Astrocyte of the hippocampus (primary cell): ENCODE results near the gene EVA1C.
"Not testable (repeated sequence)": the region's sequence is repeated elsewhere in the genome, so short reads cannot be mapped to it uniquely, and the experiment has no call there.

ENCODE experiments used
- DNase-seq: peaks from one replicate; pipeline ENCODE4 v3.0.0; 2011; ENCODE audit warnings: low read depth, low spot score

EVA1C gene

DNA sequence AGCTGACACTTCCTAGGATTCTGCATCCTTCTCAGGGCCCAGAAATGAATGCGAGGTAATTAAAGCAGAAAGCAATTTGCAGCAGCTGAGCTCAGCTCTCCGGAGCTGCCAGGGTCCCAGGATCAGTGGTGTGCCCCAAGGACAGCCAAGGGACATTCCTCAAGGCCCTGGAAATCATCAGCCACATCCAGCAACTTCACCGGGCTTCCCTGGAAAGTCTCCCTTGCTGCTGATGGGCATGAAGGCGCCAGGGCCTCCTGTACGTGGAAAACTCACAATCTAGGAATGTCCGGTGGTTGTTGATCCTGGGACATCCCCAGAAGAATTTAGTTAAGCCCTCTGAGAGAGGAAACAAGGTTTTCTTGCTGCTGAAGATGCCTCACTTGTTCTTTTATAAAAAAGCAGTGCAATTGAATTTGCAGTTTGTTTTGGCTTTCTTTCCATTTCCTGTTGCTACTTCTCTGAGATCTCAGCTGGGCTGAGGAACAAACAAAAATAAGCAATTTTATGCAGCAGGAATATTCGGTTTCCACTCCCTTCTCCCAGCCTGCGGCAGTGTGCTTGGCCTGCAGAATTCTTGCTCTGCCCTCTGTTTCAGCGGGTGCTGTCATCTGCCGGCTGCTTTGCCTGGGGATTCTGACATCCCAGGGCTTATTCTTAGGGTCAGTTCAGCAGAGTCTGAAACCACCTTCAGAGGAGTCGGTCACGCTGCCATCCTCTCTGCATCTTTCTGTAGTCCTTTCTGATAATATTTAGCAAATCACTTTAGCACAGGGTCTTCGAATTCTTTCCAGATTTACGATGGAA lies 86.9 kb downstream of the EVA1C start:
- DNase-seq = peak; percentile 85

DNA sequence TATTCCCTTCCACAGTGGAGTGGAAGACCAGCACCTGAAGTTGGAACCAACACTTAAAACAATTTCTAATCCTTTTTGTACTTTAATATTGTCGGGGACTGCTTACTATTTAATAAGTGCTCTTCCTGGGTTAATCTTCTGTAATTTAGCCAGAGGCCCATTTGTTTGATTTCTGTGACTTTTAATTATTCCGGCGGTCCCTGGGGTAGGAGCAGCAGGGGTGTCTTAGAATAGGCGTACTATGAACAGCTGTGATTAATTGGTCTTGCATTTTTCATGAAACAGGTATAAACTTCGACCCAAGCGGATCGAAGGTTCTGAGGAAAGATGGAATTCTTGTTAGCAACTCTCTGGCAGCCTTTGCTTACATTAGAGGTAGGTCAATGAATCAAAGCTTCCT lies 91.1 kb downstream of the EVA1C start:
- not testable (repeated sequence) for DNase-seq

DNA sequence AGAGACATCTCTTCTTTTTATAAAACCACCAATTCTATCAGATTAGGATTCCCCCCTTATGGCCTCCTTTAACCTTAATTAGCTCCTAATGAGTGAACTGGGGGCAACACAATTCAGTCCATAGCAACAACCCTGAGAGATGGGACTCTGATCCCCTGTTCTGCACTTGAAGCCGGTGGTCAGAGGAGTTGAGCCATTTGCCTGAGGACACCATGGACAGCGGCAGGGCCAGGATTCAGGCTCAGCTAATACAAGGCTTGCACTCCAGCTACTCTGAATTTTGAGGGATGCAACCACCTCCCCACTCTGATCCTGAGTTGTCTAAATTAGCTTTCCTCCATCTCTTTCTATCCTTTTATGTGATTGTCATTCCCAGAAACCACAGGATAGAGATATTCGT lies 93.3 kb downstream of the EVA1C start:
- not testable (repeated sequence) for DNase-seq

DNA sequence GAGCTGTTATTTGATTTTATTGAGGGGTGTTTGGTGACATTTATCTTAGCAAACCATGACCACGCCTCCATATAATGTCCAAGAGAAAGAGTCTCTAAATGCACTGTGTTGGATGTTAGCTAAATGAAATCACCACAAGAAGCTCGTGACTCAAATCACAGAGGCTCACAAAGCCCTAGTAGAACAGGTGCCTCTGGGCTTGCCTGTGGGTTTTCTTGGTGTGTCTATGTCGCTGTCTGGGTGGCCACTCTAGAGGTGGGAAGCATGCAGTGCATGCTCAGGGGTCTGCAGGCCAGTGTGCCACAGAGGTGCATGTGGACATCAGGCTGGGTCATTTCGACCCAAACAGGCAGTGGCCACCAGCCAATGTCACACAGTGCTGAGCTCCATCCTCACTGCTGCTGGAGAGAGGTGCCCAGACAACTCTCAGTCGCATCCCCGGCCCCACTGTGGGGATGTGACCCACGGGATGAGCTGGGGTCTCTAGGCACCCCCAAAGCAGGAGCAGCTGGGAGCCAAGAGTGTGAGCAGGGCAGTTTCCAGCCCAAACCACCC lies 94.0 kb downstream of the EVA1C start:
- not testable (repeated sequence) for DNase-seq

DNA sequence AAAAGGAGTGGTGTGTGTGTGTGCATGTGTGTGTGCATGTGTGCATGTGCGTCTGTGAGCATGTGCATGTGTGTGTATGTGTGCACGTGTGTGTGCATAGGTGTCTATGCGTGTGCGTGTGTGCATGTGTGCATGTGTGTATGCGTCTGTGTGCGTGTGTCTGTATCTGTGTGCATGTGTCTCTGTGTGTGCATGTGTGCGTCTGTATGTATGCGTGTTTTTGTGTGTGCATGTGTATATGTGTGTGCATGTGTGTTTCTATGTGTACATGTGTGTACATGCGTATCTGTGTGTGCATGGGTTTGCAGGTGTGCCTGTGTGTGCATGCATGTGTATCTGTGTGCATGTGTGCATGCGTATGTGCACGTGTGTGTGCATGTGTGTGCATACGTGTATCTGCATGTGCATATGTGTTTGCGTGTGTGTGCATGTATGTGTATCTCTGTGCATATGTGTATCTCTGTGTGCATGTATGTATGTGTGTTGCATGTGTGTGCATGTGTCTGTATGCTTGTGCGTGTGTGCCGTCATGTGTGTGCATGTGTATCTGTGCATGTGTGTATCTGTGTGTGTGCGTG lies 94.9 kb downstream of the EVA1C start:
- DNase-seq = no peak

DNA sequence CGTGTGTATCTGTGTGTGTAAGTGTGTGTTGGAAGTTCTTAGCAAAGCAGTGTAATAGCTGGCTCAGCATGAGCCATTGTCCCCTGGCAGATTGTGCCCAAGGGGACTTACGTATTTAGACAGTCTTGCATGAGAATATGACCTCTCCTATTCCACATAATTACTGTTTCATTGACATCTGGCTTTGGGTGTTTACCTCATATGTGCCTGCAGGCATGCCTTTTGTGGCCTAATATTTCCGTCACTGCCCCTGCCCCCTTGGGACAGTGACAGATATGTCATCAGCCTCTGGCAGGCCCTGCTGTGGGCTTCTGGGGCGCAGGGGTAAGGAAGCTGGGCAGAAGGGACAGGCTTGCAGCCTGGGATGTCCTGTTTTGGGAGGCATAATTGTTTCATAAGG lies 95.5 kb downstream of the EVA1C start:
- DNase-seq = not testable (repeated sequence)

DNA sequence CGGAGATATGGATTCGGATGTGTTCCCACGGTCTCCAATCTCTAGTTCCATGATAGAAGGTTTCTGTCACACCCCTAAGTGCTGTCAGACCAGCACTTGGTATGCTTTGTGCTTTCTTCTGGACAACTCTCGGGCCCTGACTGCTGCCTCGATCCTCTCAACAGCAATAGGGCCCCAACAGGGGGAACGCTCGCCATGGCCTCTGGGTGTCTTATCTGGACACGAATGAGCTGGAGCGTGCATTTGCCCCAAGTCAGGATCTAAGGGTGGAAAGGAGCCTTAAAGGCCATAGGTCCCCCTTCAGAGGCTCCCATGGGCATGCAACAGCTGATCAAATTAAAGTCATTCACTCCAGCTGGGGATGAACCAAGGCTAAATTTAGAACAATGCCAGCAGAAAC lies 96.1 kb downstream of the EVA1C start:
- DNase-seq = no peak

DNA sequence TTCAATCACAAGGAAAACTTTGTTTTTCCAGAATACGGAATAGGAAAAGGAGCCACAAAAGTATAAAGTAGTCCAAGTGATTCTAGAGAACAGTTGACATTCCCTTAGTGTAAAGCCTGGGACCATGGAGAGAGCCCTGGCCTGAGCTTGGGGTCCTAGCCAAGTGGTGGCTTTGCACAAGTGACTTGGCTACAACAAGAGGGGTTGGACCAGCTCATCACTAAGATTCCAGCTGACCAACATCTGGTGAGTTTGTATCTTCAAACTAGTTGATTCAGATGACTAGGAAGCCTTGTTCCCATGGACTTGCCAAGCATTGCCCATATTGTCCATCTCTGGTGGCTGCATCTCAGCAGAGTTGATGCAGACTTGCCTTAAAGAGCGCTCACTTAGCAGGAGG lies 96.5 kb downstream of the EVA1C start:
- not testable (repeated sequence) for DNase-seq

DNA sequence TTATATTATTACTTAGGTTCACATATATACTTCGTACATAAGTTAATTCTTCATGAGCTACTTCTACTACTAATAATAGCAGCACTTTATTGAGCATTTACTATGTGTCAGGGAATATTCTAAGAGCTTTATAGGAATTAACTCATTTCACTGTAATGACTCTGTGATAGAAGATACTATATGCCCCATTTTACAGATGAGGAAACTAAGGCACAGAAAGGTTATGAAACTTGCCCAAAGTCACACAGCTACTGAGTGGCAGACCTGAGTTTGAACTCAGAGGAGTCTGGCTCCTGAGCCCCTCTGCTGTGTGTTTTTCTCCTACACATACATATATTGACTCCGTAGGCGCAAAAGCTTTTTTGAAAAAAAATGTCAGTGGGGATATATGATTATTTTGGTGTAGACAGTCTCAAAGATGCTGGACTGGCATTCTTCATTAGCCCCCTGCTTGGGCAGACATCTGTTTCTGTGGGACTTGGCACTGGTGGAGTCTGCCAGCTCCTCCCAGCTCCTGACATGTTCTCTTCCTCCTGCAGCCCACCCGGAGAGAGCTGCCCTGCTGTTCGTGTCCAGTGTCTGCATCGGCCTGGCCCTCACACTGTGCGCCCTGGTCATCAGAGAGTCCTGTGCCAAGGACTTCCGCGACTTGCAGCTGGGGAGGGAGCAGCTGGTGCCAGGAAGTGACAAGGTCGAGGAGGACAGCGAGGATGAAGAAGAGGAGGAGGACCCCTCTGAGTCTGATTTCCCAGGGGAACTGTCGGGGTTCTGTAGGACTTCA lies 102.0 kb downstream of the EVA1C start:
- no peak for DNase-seq

DNA sequence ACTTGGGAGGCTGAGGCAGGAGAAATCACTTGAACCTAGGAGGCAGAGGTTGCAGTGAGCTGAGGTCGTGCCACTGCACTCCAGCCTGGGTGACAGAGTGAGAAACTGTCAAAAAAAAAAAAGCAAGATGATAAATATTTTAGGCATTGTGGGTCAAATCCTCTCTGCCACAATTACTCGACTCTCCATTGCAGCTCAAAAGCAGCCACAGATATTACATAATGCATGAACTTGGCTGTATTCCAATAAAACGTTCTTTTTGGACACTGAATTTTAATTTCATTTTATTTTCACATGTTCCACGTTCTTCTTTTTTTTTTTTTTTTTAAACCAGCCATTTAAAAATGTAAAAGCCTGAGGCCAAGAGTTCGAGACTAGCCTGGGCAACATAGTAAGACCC lies 103.4 kb downstream of the EVA1C start:
- DNase-seq = peak; percentile 23

DNA sequence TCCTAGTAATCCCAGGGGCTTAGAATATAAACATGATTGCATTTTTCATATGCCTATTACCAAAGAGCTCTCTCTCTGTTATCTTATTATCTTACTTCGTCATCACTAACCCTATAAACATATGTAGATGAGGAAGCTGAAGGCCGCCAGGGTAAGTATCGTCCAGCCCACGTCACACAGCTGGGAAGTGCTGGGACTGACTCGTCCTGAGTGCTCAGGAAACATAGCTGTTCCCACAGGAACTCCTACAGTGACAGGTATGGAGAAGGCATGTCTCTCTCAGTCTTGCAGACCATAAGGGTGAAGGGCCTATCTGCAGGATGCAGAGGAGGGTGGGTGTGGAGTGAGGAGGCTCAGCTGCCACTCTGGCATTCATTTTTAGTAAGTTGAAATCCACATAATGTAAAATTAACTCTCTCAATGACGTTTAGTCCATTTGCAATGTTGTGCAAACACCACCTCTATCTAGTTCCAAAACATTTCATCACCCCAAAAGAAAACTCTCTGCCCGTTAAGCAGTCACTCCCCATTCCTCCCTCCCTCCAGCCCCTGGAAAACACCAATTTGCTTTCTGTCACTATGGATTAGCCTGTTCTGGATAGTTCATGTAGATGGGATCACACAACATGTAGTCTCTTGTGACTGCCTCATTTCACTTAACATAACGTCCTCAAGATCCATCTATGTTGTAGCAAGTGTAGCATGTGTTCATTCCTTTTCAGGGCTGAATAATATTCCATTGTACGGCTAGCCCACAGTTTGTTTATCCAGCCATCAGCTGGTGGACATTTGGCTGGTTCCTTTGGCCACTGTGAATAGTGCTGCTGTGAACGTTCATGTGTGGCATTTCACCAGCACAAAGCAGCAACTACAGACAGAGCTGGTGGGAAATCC lies 104.5 kb downstream of the EVA1C start:
- peak; percentile 85 for DNase-seq

DNA sequence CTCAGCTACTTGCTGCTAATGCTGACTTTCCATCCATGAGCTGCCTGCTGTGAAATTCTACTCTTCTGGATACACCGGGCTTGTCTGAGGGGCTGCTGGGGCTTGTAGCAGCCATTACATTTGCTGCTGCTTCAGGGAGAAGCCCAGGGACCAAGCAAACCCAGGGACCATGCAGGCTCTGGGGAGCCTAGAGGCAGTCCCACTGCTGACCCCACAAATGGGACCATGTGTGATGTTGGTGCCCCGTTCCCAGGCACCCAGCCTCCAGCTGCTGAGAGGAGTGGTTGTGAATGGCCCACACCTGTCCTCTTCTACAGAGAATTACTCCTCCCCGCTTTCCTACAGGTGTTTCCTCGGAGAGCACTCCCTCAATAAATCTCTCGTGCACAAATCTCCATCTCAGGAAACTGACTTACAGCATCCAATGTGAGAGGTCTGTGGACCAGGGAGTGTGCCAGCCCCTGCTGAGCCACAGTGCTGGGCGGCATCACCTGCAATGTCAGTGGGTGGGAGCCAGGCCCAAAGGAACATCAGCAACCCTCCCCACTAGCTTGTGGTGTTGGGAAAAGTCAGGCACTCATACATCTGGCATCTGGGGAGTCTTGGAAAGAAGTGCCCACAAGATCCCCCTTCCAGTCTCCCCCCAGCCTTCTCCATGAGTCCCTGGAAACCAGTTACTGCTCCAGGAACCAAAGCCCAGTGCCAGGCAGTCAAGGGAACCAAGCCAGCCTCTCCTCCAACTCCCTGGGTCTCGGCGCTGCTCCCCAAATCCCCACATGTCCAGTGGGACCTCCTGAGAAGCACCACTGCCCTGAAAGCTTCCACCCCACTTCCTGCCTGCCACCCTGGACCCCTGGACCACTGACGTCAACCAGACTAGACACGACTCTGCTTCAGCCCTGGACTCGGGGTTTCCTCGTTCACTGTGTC lies 107.7 kb downstream of the EVA1C start:
- peak; percentile 11 for DNase-seq

DNA sequence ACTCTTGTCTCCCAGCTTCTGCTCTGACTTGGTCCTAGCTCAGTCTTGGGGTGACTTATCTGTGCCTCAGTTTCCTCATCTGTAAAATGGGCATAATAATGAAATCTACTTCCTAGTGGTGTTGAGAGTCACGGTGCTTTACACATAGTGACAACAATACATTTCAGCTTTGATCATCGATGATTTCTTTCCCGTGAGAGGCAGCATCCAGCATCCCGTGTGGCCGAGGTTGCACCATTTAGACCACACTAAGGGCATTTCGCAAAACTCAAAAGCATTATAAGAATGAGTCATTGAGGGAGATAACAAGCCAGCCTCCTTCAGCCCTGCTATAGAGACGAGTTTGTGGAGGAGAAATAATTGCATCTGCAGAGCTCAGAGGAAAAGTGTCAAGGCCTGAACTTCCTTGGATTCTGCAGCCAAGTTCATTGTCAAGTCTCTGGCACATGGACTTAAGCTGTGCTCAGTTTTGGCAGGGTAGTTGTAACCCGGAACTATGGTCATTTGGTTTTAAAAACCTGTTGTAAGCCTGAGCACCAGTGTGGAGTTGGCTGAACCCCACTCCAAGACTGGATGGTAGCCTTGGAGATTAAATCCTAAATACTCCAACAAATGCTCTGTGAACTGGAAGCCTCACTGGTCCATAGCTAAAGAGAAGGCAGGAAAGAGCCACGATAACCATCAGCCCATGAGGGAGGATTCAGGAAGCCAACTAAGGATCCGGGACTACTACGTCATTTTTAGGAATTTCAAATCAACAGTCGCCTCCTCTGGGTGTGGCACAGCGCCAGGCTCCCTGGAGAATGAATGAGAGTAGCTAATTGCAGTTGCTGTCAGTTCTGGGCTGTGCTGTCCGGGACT lies 108.6 kb downstream of the EVA1C start:
- peak; percentile 96 for DNase-seq

DNA sequence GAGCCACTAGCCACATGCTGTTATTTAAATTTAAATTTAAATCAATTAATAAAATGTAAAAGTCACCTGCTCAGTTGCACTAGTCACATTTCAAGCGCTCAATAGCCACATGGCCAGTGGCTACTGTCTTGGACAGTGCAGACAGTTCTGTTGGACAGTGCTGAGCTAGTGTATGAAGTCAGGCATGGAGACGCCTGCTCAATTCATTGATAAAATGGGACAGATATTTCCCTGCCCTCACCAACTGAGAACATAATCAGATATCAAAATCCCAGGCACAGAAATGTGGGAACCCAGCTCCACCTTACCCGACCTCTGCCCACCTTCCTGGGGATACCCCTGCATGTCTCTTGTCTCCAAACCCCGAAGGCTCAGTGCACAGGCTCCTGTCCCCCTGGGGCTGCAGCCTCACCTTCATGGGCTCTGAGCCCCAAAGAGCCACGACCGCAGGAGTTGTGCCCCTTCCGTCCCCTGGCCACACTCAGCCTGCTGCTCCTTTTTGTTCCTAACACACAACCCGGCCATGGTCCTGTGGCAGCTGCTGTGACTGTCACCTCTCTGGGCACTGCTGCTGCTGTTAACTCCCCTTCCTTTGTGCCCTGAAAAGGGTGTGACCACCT lies 109.3 kb downstream of the EVA1C start:
- DNase-seq = no peak

DNA sequence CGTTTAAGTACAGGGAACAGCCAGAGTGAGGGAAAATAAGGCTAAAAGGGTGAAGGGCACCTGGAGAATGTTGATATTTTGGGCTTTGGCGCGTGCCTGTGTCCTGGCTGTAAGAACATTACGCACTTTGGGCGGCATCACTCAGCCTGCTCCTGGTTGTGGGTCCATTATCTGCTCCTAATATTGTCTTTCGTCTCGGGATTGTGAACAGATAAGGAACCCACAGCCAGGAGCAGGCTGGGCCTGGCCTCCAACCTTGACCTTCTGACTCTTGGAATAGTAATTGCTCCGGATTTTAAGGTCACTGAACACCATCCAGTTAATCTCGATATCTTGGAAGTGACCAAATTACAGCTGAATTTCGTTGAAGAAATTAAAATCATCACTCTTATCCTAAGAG lies 111.0 kb downstream of the EVA1C start:
- no peak for DNase-seq

DNA sequence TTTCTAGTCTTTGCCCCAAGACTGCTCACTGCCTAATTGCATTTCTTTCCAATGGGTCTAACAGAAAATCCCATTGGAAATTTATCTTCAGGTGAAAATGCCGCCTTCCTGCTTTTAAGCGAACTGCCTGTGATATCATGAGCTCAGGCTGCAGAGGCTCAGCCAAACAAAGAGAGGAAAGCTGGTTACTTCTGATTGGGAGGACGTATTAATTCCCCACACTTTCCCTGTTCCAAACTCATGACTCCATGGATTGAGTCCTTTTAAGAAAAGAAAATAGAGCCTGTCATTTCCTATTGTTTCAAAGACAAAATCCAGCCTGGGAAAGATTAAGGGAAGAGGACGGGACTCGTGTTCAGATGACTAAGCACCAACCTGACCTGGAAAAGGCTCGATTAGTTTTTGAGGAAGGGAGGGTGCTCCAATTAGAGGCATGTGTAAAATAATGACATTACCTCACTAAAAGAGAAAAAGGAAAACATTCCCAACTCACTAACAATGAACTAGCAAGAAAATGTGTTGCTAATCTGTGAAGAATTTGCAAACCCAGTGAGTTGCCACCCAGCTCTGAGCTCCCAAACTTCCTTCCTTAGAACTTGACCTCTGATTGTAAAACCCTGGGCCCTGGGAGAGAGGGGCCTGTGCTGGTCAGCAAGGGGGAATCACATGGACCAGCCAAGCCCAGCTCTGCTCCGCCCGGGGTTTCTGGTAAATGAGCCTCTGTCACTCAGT lies 111.6 kb downstream of the EVA1C start:
- DNase-seq = peak; percentile 87

DNA sequence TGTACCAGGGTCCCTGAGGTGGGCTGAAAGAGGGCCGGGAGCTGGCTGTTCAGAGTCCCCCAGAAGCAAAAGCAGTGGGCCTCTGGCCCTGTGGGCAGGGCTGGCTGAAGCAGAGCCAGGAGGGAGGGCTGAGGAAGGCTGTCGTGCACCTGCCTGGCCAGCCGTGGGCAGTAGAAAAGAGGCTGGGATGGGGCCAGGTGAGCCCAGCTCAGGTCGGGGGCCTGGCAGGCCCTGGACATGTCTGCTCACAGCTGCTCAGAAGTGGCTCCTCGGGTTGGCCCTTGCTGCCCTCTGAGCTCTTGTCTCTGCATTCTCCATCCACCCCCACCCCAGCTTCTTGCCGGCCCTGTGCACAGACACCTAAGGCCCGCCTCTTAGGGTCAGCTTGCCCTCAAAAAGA lies 112.8 kb downstream of the EVA1C start:
- no peak for DNase-seq

DNA sequence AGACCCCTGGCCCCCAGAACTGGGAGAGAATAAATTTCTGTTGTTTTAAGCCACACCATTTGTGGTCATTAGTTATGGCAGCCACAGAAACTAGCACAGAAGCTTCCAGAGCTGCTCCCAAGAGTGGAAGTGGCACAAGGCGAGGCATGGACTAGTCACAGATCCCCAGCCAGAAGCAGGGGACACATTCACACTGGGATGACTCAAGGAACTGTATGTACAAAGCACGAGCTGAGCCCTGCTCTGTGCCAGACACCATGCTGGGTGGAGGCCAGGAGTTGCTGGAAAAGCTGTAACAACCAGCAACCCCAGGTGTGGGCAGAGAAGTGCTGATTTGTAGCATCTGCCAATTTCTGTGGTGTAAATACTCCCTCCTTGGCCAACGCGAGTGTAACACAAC lies 117.2 kb downstream of the EVA1C start:
- no peak for DNase-seq
